Measurements from ENCODE around the gene NNT. TPM values are rescaled to one million over a fixed set of nuclear protein-coding genes. Genes with fewer than 3 reads are reported as not detected.

Gene NNT
- polyA plus RNA-seq, 3 donors = 17.1 to 47.2 (median 41.2) TPM

DNA sequence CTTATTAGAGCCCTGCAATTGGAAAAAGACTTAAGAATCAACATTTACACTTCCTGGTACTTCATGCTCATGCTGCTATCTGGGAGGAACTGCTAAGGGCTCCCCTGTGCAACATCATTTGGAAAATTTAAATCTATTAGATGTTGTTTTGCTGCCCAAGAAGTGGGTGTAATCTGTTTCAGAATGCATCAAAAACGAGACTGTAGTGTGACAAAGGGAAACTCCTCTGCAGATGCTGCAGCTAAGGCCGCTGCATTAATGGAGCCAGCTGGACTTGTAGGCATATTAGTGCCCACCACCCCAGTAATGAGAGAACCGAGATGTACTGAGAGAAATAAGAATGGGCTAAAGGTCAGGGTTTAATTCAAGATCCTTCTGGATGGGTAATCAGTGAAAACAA, 35.0 kb upstream of the NNT start:
- intact Hi-C loops (cut with micrococcal nuclease) = no loop called here
- Histone ChIP-seq H4K20me1 (ENCODE audit: insufficient read depth, low read length) (no peaks in the 10 kb centered on the region), H3K79me2 (ENCODE audit: insufficient read depth, low read length) (no peaks in the 10 kb centered on the region), H3K27ac (ENCODE audit: low read depth in 1 of 2, low read length in 2 of 2) (no peak overlapping the region), H3K9ac (ENCODE audit: insufficient read depth, low read length, poor library complexity, severe bottlenecking) (no peak overlapping the region), H3K27me3 (ENCODE audit: control insufficient read depth in 2 of 2, insufficient read depth in 2 of 2, low read length in 2 of 2) (no peaks in the 10 kb centered on the region), H3K4me1 (ENCODE audit: control insufficient read depth in 1 of 2, insufficient read depth in 2 of 2, low read length in 2 of 2) (no peaks in the 10 kb centered on the region), H3K4me3 (replicated peaks in 1 of 3; ENCODE audit: low read depth in 2 of 3, low read length in 3 of 3) (no peak overlapping the region), H3K9me3 (replicated peaks in 1 of 2; ENCODE audit: control insufficient read depth in 1 of 2, insufficient read depth in 1 of 2, low read length in 2 of 2) (no peaks in the 10 kb centered on the region), H3K36me3 (replicated peaks in 1 of 2; ENCODE audit: control insufficient read depth in 1 of 2, insufficient read depth in 2 of 2, low read length in 2 of 2) (no peaks in the 10 kb centered on the region), H3K4me2 (replicated peaks; ENCODE audit: extremely low read depth, low read length, poor library complexity, severe bottlenecking) (no peak overlapping the region), H2AFZ (ENCODE audit: insufficient read depth, low read depth, low read length, poor library complexity, severe bottlenecking) (no peak overlapping the region)
- Mint-ChIP-seq H3K4me1 (no peaks in the 10 kb centered on the region), H3K36me3 (peaks cover 2% of the 10 kb centered on the region in 2 donors), H3K9me3 (peaks cover 0 to 2% (median 0%) of the 10 kb centered on the region in 7 donors), H3K27ac (no peak overlapping the region), H3K27me3 (ENCODE audit: low read depth in 3 of 3) (peaks cover 0 to 2% (median 0%) of the 10 kb centered on the region in 3 donors), H3K4me3 (no peak overlapping the region)
- TF ChIP-seq, protein P1, sequence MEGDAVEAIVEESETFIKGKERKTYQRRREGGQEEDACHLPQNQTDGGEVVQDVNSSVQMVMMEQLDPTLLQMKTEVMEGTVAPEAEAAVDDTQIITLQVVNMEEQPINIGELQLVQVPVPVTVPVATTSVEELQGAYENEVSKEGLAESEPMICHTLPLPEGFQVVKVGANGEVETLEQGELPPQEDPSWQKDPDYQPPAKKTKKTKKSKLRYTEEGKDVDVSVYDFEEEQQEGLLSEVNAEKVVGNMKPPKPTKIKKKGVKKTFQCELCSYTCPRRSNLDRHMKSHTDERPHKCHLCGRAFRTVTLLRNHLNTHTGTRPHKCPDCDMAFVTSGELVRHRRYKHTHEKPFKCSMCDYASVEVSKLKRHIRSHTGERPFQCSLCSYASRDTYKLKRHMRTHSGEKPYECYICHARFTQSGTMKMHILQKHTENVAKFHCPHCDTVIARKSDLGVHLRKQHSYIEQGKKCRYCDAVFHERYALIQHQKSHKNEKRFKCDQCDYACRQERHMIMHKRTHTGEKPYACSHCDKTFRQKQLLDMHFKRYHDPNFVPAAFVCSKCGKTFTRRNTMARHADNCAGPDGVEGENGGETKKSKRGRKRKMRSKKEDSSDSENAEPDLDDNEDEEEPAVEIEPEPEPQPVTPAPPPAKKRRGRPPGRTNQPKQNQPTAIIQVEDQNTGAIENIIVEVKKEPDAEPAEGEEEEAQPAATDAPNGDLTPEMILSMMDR (IDR thresholded peaks at IDR 0.05) = no peak
- DNase-seq = no peak
- 95% methylated on average over 3 of the region's 3 CpGs for WGBS (ENCODE audit: insufficient coverage)

DNA sequence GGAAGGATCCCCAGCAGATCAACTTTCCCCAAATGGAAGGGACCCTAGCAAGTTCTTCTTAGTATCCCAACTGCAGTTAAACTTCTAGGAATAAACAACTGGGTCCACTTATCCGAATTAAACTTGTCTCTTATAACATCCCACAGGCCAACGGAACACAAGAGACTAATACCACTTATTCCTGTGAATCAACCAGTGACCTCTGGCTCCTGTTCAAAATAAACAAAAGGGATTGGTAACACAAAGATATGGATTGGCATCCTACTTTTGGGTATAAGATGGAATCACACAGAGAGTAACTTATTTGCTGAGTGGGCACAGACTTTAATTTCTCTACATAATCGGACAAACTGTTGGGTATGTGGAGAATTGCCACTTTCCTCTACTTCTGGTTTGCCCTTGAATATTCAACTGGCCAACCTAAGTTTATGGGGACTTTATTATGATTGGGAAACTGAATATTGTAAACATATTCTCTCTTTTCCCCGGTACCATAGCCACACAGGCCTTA, 33.7 kb upstream of the NNT start:
- no peak for DNase-seq
- Histone ChIP-seq H4K20me1 (ENCODE audit: insufficient read depth, low read length) (no peaks in the 10 kb centered on the region), H3K27ac (ENCODE audit: low read depth in 1 of 2, low read length in 2 of 2) (no peak overlapping the region), H3K4me2 (replicated peaks; ENCODE audit: extremely low read depth, low read length, poor library complexity, severe bottlenecking) (no peak overlapping the region), H3K9ac (ENCODE audit: insufficient read depth, low read length, poor library complexity, severe bottlenecking) (no peak overlapping the region), H3K79me2 (ENCODE audit: insufficient read depth, low read length) (no peaks in the 10 kb centered on the region), H3K4me1 (ENCODE audit: control insufficient read depth in 1 of 2, insufficient read depth in 2 of 2, low read length in 2 of 2) (no peaks in the 10 kb centered on the region), H3K9me3 (replicated peaks in 1 of 2; ENCODE audit: control insufficient read depth in 1 of 2, insufficient read depth in 1 of 2, low read length in 2 of 2) (no peaks in the 10 kb centered on the region), H3K27me3 (ENCODE audit: control insufficient read depth in 2 of 2, insufficient read depth in 2 of 2, low read length in 2 of 2) (no peaks in the 10 kb centered on the region), H3K4me3 (replicated peaks in 1 of 3; ENCODE audit: low read depth in 2 of 3, low read length in 3 of 3) (no peak overlapping the region), H2AFZ (ENCODE audit: insufficient read depth, low read depth, low read length, poor library complexity, severe bottlenecking) (no peak overlapping the region), H3K36me3 (replicated peaks in 1 of 2; ENCODE audit: control insufficient read depth in 1 of 2, insufficient read depth in 2 of 2, low read length in 2 of 2) (no peaks in the 10 kb centered on the region)
- H3K36me3 Mint-ChIP-seq = peaks cover 2% of the 10 kb centered on the region in 2 donors
- peaks cover 0 to 2% (median 0%) of the 10 kb centered on the region in 3 donors for H3K27me3 Mint-ChIP-seq (ENCODE audit: low read depth in 3 of 3)
- WGBS (ENCODE audit: insufficient coverage) = no CpG with 5 or more reads among the region's 4 CpGs
- no peak overlapping the region for H3K4me3 Mint-ChIP-seq
- H3K9me3 Mint-ChIP-seq = peaks cover 0 to 2% (median 0%) of the 10 kb centered on the region in 7 donors
- H3K4me1 Mint-ChIP-seq = no peaks in the 10 kb centered on the region
- intact Hi-C loops (cut with micrococcal nuclease) = no loop called here
- TF ChIP-seq, protein P1 (IDR thresholded peaks at IDR 0.05) = no peak
- no peak overlapping the region for H3K27ac Mint-ChIP-seq
